ENCODE measurements around the gene CDC20. TPM values are rescaled to one million over a fixed set of nuclear protein-coding genes. Genes with fewer than 3 reads are reported as not detected.

The CDC20 gene
- total RNA-seq, 1 donor from 2014 or later = 15.2 TPM

GRCh38 chr1:43351421-43352350, 7.1 kb upstream of the CDC20 start:
- Mint-ChIP-seq H3K4me1 (ENCODE audit: unreplicated experiment) (peaks cover 14% of the 10 kb centered on the region), H3K27ac (ENCODE audit: unreplicated experiment) (no peak overlapping the region), H3K9me3 (ENCODE audit: unreplicated experiment) (no peaks in the 10 kb centered on the region), H3K4me3 (ENCODE audit: unreplicated experiment) (no peak overlapping the region), H3K36me3 (ENCODE audit: unreplicated experiment) (no peaks in the 10 kb centered on the region), H3K27me3 (ENCODE audit: unreplicated experiment) (peaks cover 5% of the 10 kb centered on the region)
- TF ChIP-seq CTCF (IDR thresholded peaks at IDR 0.05) = no peak
- DNase-seq (ENCODE audit: extremely low spot score, unreplicated experiment) = no peak

GRCh38 chr1:43352351-43352705, 6.5 kb upstream of the CDC20 start:
- H3K27ac Mint-ChIP-seq (ENCODE audit: unreplicated experiment) = no peak overlapping the region
- no peaks in the 10 kb centered on the region for H3K9me3 Mint-ChIP-seq (ENCODE audit: unreplicated experiment)
- H3K27me3 Mint-ChIP-seq (ENCODE audit: unreplicated experiment) = peaks cover 5% of the 10 kb centered on the region
- DNase-seq (ENCODE audit: extremely low spot score, unreplicated experiment) = no peak
- H3K4me1 Mint-ChIP-seq (ENCODE audit: unreplicated experiment) = peaks cover 14% of the 10 kb centered on the region
- H3K36me3 Mint-ChIP-seq (ENCODE audit: unreplicated experiment) = no peaks in the 10 kb centered on the region
- TF ChIP-seq CTCF (IDR thresholded peaks at IDR 0.05) = no peak
- H3K4me3 Mint-ChIP-seq (ENCODE audit: unreplicated experiment) = no peak overlapping the region

- Mint-ChIP-seq H3K27ac (ENCODE audit: unreplicated experiment) (no peak overlapping the region), H3K9me3 (ENCODE audit: unreplicated experiment) (no peaks in the 10 kb centered on the region), H3K36me3 (ENCODE audit: unreplicated experiment) (no peaks in the 10 kb centered on the region), H3K4me1 (ENCODE audit: unreplicated experiment) (peaks cover 16% of the 10 kb centered on the region), H3K27me3 (ENCODE audit: unreplicated experiment) (peaks cover 1% of the 10 kb centered on the region), H3K4me3 (ENCODE audit: unreplicated experiment) (no peak overlapping the region)
- no peak for TF ChIP-seq CTCF (IDR thresholded peaks at IDR 0.05)
- DNase-seq (ENCODE audit: extremely low spot score, unreplicated experiment) = no peak
Observed at GRCh38 chr1:43352881-43353280, 5.9 kb upstream of the CDC20 start.

GRCh38 chr1:43354471-43354870, 4.3 kb upstream of the CDC20 start:
- Mint-ChIP-seq H3K9me3 (ENCODE audit: unreplicated experiment) (no peaks in the 10 kb centered on the region), H3K36me3 (ENCODE audit: unreplicated experiment) (no peaks in the 10 kb centered on the region), H3K27me3 (ENCODE audit: unreplicated experiment) (no peaks in the 10 kb centered on the region), H3K4me3 (ENCODE audit: unreplicated experiment) (no peak overlapping the region), H3K4me1 (ENCODE audit: unreplicated experiment) (peaks cover 20% of the 10 kb centered on the region), H3K27ac (ENCODE audit: unreplicated experiment) (no peak overlapping the region)
- TF ChIP-seq CTCF (IDR thresholded peaks at IDR 0.05) = no peak
- DNase-seq (ENCODE audit: extremely low spot score, unreplicated experiment) = no peak

- H3K4me1 Mint-ChIP-seq (ENCODE audit: unreplicated experiment) = peaks cover 20% of the 10 kb centered on the region
- H3K4me3 Mint-ChIP-seq (ENCODE audit: unreplicated experiment) = no peak overlapping the region
- H3K36me3 Mint-ChIP-seq (ENCODE audit: unreplicated experiment) = no peaks in the 10 kb centered on the region
- H3K27me3 Mint-ChIP-seq (ENCODE audit: unreplicated experiment) = no peaks in the 10 kb centered on the region
- no peak for DNase-seq (ENCODE audit: extremely low spot score, unreplicated experiment)
- no peak for TF ChIP-seq CTCF (IDR thresholded peaks at IDR 0.05)
- H3K9me3 Mint-ChIP-seq (ENCODE audit: unreplicated experiment) = no peaks in the 10 kb centered on the region
- no peak overlapping the region for H3K27ac Mint-ChIP-seq (ENCODE audit: unreplicated experiment)
Observed at GRCh38 chr1:43354936-43355335, 3.8 kb upstream of the CDC20 start.

Measured in osteocyte (in vitro differentiated cells).